Keratinocyte (primary cell): ENCODE results near the gene AGPAT3. TPM values are rescaled to one million over a fixed set of nuclear protein-coding genes. Genes with fewer than 3 reads are reported as not detected.

Source experiments
- DNase-seq: peaks from one replicate; pipeline ENCODE4 v3.0.0-alpha.2; 2011; ENCODE audit warnings: low read depth, missing footprints, low spot score
- FAIRE-seq: peaks from 2 replicates; lab custom pipeline; 2011; peaks lifted over from hg19 to GRCh38; lab: Jason Lieb, UNC
- H2AFZ ChIP-seq: 2 replicates; pipeline ENCODE4 v1.6.0; 2012; ENCODE audit warnings: low read length, control low read depth, inconsistent platforms; ENCODE audit not compliant: control insufficient read depth
- H3K27ac ChIP-seq: 2 replicates; pipeline ENCODE4 v1.5.1; 2011; ENCODE audit warnings: low read length; ENCODE audit not compliant: control insufficient read depth, insufficient read depth
- H3K27me3 ChIP-seq: 3 replicates; pipeline ENCODE4 v1.6.0; 2011; ENCODE audit warnings: low read length; ENCODE audit not compliant: control insufficient read depth, insufficient read depth; ENCODE audit errors: extremely low read depth
- H3K36me3 ChIP-seq, 2 experiments: 2 replicates in 1 of 2; 3 replicates in 1 of 2; pipeline ENCODE4 v1.5.1; 2011; ENCODE audit warnings: low read length in 2 of 2, mild to moderate bottlenecking in 1 of 2; ENCODE audit not compliant: control insufficient read depth in 2 of 2, insufficient read depth in 2 of 2; ENCODE audit errors: extremely low read depth in 1 of 2
- H3K4me1 ChIP-seq: 3 replicates; pipeline ENCODE4 v1.5.1; 2011; ENCODE audit warnings: low read length; ENCODE audit not compliant: control insufficient read depth, insufficient read depth; ENCODE audit errors: extremely low read depth
- H3K4me2 ChIP-seq: 3 replicates; pipeline ENCODE4 v1.6.0; 2011; ENCODE audit warnings: low read depth, low read length; ENCODE audit not compliant: control insufficient read depth, insufficient read depth; ENCODE audit errors: extremely low read depth
- H3K4me3 ChIP-seq, 3 experiments: fragments of 200-600 bp in 1 of 3; sonication (generic) in 1 of 3; 2 replicates in 2 of 3; 3 replicates in 1 of 3; pipeline ENCODE4 v1.5.1; 2011 to 2016; ENCODE audit warnings: low read length in 3 of 3, mild to moderate bottlenecking in 3 of 3, control low read depth in 2 of 3, inconsistent platforms in 1 of 3, low read depth in 1 of 3, mixed read lengths in 1 of 3, mixed run types in 1 of 3, moderate library complexity in 1 of 3; ENCODE audit not compliant: control insufficient read depth in 2 of 3, insufficient read depth in 2 of 3; ENCODE audit errors: extremely low read depth in 1 of 3
- H3K79me2 ChIP-seq: 2 replicates; pipeline ENCODE4 v1.6.0; 2012; ENCODE audit warnings: low read length; ENCODE audit not compliant: control insufficient read depth, insufficient read depth
- H3K9ac ChIP-seq: 3 replicates; pipeline ENCODE4 v1.6.0; 2011; ENCODE audit warnings: low read length; ENCODE audit not compliant: control insufficient read depth, insufficient read depth; ENCODE audit errors: extremely low read depth
- H3K9me1 ChIP-seq: 3 replicates; pipeline ENCODE4 v1.6.0; 2011; ENCODE audit warnings: low read length; ENCODE audit not compliant: control insufficient read depth, insufficient read depth; ENCODE audit errors: extremely low read depth
- H3K9me3 ChIP-seq: 2 replicates; pipeline ENCODE4 v1.5.1; 2012; ENCODE audit warnings: low read depth, low read length; ENCODE audit not compliant: control insufficient read depth
- H4K20me1 ChIP-seq: 3 replicates; pipeline ENCODE4 v1.6.0; 2011; ENCODE audit warnings: low read length; ENCODE audit not compliant: control insufficient read depth, insufficient read depth; ENCODE audit errors: extremely low read depth
- EZH2 ChIP-seq: IDR thresholded peaks from one replicate; pipeline ENCODE4 v1.6.1; 2012; ENCODE audit warnings: inconsistent platforms, mild to moderate bottlenecking, low read length, moderate library complexity
- dilution Hi-C: fragments of 300-500 bp; cut with MboI; formaldehyde crosslinking; loops from one replicate; pipeline ENCODE4 v1.7.0; 2020; ENCODE audit warnings: low sequenced_read_pairs; ENCODE audit not compliant: extremely low pct_ligation_motif_present
- polyA plus RNA-seq, 5 experiments: library from polyadenylated mRNA; depleted of rRNA in 3 of 5; stranded (reverse) in 3 of 5; stranded (forward) in 1 of 5; unstranded in 1 of 5; fragments of >200 nt; gene quantifications; 1 replicate in 1 of 5; 2 replicates in 3 of 5; 3 replicates in 1 of 5; pipeline versions ENCODE4 v1.2.1 to v1.2.3, GENCODE V29; 2011 to 2012; ENCODE audit warnings: missing spikeins in 2 of 5, low read depth in 1 of 5, low replicate concordance in 1 of 5
- TF ChIP-seq, protein P1 (sequence below), 3 experiments: IDR thresholded peaks in 1 of 3; conservative IDR thresholded peaks in 1 of 3; optimal IDR thresholded peaks in 1 of 3; 2 replicates in 2 of 3; 3 replicates in 1 of 3; pipeline versions ENCODE3 to v1.5.1; 2011; ENCODE audit warnings: low read length in 3 of 3, mild to moderate bottlenecking in 3 of 3, moderate library complexity in 2 of 3, control low read depth in 1 of 3, inconsistent platforms in 1 of 3; ENCODE audit not compliant: insufficient read depth in 2 of 3; ENCODE audit errors: extremely low read depth in 1 of 3

AGPAT3 gene
- polyA plus RNA-seq, 1 donor (not counting 4 experiments of a cell fraction or from before 2014, with no cell fraction given) = 21.7 TPM

DNA sequence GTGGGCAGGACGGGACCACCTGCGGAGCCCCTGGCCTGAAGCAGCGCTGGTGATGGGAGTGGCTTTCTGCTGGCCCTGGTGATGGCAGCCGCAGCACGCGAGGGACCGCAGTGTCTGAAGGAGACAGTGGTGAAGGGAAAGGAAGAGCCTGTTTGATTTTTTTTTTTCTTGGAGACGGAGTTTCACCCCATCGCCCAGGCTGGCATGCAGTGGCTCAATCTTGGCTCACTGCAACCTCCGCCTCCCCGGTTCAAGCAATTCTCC lies 106.9 kb downstream of the AGPAT3 start:
- Histone ChIP-seq H3K9me1 (no peaks in the 10 kb centered on the region), H3K4me1 (no peaks in the 10 kb centered on the region), H4K20me1 (no peaks in the 10 kb centered on the region), H3K4me3 (no peak overlapping the region), H3K4me2 (no peak overlapping the region), H3K27ac (no peak overlapping the region), H2AFZ (no peak overlapping the region), H3K79me2 (no peaks in the 10 kb centered on the region), H3K36me3 (peaks cover 6 to 10% of the 10 kb centered on the region in 2 experiments), H3K27me3 (no peaks in the 10 kb centered on the region), H3K9ac (no peak overlapping the region), H3K9me3 (no peaks in the 10 kb centered on the region)
- no peak for FAIRE-seq
- no peak for TF ChIP-seq EZH2
- TF ChIP-seq, protein P1, sequence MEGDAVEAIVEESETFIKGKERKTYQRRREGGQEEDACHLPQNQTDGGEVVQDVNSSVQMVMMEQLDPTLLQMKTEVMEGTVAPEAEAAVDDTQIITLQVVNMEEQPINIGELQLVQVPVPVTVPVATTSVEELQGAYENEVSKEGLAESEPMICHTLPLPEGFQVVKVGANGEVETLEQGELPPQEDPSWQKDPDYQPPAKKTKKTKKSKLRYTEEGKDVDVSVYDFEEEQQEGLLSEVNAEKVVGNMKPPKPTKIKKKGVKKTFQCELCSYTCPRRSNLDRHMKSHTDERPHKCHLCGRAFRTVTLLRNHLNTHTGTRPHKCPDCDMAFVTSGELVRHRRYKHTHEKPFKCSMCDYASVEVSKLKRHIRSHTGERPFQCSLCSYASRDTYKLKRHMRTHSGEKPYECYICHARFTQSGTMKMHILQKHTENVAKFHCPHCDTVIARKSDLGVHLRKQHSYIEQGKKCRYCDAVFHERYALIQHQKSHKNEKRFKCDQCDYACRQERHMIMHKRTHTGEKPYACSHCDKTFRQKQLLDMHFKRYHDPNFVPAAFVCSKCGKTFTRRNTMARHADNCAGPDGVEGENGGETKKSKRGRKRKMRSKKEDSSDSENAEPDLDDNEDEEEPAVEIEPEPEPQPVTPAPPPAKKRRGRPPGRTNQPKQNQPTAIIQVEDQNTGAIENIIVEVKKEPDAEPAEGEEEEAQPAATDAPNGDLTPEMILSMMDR (optimal IDR thresholded peaks at IDR 0.05 in 1 of 3, IDR thresholded peaks at IDR 0.05 in 1 of 3, conservative IDR thresholded peaks at IDR 0.05 in 1 of 3; ENCODE audit: extremely low read depth in 1 of 3, insufficient read depth in 2 of 3, low read length in 3 of 3) = no peak
- no peak for DNase-seq
- dilution Hi-C loops = no loop called here

DNA sequence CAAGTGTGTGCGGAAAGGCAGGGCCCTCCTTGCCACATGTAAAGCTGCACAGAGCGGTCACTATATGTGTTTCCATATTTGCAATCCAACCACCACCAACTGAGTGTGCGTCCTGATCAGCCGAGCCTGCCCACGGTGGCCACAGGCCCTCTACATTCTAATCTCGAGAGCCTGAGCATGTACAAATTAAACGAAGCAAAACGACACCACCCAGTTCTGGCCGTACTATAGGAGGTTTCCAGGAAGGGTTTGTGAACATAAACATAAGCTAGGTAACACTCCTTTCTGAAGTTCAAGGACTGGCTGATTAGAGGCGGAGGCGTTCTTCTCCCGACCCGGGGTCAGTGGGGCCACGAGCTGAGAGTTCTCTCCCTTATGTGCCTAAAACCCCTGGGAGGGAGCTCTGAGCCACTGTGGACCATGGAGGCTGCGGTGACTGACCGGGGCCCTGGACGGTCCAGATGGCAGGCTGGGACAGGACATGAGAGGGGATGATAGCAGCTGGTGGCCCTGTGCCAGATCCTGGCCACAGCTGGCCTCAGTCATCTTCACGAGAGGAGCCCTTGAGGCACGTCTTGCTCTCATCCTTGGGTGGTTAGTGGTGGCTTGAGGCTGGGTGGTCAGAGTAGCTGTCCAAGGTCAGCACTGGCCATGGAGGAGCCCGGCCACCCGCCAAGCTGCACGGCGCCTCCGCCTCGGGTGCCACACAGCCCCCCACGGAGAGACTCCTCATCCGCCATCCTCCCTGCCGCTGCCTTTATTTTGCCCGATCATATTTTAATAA lies 108.0 kb downstream of the AGPAT3 start:
- Histone ChIP-seq H3K27ac (no peak overlapping the region), H2AFZ (no peak overlapping the region), H3K4me3 (no peak overlapping the region), H3K4me1 (no peaks in the 10 kb centered on the region), H3K36me3 (peaks cover 5 to 10% of the 10 kb centered on the region in 2 experiments), H3K79me2 (no peaks in the 10 kb centered on the region), H4K20me1 (no peaks in the 10 kb centered on the region), H3K9me3 (no peaks in the 10 kb centered on the region), H3K9ac (no peak overlapping the region), H3K4me2 (no peak overlapping the region), H3K27me3 (no peaks in the 10 kb centered on the region), H3K9me1 (no peaks in the 10 kb centered on the region)
- dilution Hi-C loops = no loop called here
- no peak for TF ChIP-seq EZH2
- TF ChIP-seq, protein P1 (optimal IDR thresholded peaks at IDR 0.05 in 1 of 3, IDR thresholded peaks at IDR 0.05 in 1 of 3, conservative IDR thresholded peaks at IDR 0.05 in 1 of 3; ENCODE audit: extremely low read depth in 1 of 3, insufficient read depth in 2 of 3, low read length in 3 of 3) = no peak
- FAIRE-seq (no peak), DNase-seq (no peak)
